Measurements from ENCODE around the gene SRRM2.

DNA sequence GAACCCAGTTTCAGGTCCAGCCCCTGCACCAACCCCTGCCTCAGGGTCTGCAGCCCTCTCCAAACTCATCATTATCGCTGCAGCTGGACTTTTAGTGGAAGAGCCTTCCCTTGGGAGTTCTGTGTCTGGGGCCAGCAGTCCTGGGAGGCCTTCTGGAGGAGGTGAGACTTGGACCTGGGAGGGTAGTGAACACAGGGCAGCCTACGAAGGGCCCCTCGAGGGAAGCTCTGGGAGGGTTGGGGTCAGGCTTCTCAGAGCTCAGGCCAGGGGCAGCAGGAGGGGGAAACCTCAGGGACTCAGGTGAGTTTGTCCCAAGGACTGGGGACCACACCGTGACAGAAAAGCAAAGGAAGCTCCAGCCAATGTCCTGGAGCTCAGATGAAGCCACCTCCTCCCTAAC, 11.3 kb upstream of the SRRM2 start:
- TF ChIP-seq, protein P1, sequence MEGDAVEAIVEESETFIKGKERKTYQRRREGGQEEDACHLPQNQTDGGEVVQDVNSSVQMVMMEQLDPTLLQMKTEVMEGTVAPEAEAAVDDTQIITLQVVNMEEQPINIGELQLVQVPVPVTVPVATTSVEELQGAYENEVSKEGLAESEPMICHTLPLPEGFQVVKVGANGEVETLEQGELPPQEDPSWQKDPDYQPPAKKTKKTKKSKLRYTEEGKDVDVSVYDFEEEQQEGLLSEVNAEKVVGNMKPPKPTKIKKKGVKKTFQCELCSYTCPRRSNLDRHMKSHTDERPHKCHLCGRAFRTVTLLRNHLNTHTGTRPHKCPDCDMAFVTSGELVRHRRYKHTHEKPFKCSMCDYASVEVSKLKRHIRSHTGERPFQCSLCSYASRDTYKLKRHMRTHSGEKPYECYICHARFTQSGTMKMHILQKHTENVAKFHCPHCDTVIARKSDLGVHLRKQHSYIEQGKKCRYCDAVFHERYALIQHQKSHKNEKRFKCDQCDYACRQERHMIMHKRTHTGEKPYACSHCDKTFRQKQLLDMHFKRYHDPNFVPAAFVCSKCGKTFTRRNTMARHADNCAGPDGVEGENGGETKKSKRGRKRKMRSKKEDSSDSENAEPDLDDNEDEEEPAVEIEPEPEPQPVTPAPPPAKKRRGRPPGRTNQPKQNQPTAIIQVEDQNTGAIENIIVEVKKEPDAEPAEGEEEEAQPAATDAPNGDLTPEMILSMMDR (IDR thresholded peaks at IDR 0.05) = no peak
- TF ChIP-seq EP300 (IDR thresholded peaks at IDR 0.05) (no peak), POLR2A (IDR thresholded peaks at IDR 0.05) (no peak)
